Measurements from ENCODE around the gene ACOXL. TPM values are rescaled to one million over a fixed set of nuclear protein-coding genes. Genes with fewer than 3 reads are reported as not detected.

Gene ACOXL
- total RNA-seq, 5 donors from 2014 or later (not counting 1 experiment from before 2014, with no cell fraction given) = 0.10 TPM; not detected in 4

- peaks cover 4 to 8% (median 4%) of the 10 kb centered on the region in 3 donors for H3K4me1 Mint-ChIP-seq
- 100% methylated on average over 3 of the region's 8 CpGs for WGBS (ENCODE audit: insufficient coverage)
- peaks cover 8 to 13% of the 10 kb centered on the region in 2 experiments for H3K4me1 ChIP-seq (ENCODE audit: control insufficient read depth in 1 of 2, extremely low read depth in 1 of 2, insufficient read depth in 2 of 2, low read length in 2 of 2)
- H3K27me3 Mint-ChIP-seq = peaks cover 1 to 8% of the 10 kb centered on the region in 2 donors
- H3K4me3 ChIP-seq (ENCODE audit: control insufficient read depth in 1 of 2, extremely low read depth in 1 of 2, low read length in 1 of 2) = no peak overlapping the region
- no peak overlapping the region for H3K27ac Mint-ChIP-seq
- no peak overlapping the region for H3K4me3 Mint-ChIP-seq
- no peaks in the 10 kb centered on the region for H3K9me3 ChIP-seq
- POLR2A ChIA-PET = no interaction called here
- DNase-seq (no peak), ATAC-seq (replicated peaks in 1 of 4) (no peak)
- H3K27me3 ChIP-seq (replicated peaks in 1 of 2; ENCODE audit: control insufficient read depth in 2 of 2, extremely low read depth in 1 of 2, insufficient read depth in 2 of 2, low read length in 1 of 2) = no peaks in the 10 kb centered on the region
- H3K36me3 ChIP-seq (ENCODE audit: control insufficient read depth in 2 of 2, extremely low read depth in 1 of 2, insufficient read depth in 1 of 2, low read length in 1 of 2) = no peaks in the 10 kb centered on the region
- CTCF ChIA-PET = no interaction called here
- no peaks in the 10 kb centered on the region for H3K9me3 Mint-ChIP-seq
- no peaks in the 10 kb centered on the region for H3K36me3 Mint-ChIP-seq
- no peak overlapping the region for H3K27ac ChIP-seq (ENCODE audit: low read length)
Observed at GRCh38 chr2:110836671-110837070, 104.3 kb downstream of the ACOXL start.

DNA sequence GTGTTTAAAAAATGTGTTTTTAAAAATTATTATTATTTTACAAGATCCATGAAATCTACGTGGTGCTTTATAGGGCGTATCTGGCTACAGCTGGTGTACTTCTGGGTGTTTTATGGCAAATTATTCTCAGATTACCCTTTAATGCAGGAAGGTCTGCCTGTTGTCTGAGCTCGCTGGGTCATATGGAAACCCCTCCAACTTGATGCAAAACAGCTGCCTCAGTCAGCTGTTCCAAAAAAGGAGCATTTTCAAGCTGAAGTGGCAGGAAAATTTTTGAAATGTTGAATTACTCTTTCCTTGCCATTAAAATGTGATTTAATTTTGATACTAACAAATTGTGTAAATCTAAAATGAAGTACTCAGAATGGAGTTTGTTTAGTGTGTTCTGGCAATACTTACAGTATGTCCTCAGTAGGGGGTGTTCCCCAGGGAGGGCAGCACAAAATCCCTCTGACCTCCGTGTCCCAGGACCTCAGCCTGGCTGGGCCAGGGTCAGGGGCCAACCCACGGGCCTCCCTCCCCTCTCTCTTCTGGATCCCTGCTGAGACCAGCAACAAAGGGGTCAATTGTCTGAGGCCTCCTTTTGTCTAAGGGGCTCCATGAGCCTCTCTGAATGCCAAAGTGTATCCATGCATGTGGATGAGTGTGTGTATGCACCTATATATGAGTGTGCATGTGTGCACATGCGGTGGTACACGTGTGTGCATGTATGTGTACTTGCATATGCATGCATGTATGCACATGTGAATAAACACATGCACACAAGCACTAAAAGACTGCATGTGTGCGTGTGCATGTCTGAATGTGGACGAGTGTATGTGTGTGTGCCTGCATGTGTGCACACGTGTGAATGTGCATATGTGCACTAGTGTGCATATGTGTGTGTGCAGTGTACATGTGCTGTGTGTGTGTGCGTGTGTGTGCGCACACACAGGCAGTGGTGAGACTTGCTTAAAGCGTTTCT lies 105.4 kb downstream of the ACOXL start:
- no peaks in the 10 kb centered on the region for H3K36me3 Mint-ChIP-seq
- POLR2A ChIA-PET = no interaction called here
- Histone ChIP-seq H3K36me3 (ENCODE audit: control insufficient read depth in 2 of 2, extremely low read depth in 1 of 2, insufficient read depth in 1 of 2, low read length in 1 of 2) (no peaks in the 10 kb centered on the region), H3K27ac (ENCODE audit: low read length) (no peak overlapping the region), H3K4me1 (ENCODE audit: control insufficient read depth in 1 of 2, extremely low read depth in 1 of 2, insufficient read depth in 2 of 2, low read length in 2 of 2) (peaks cover 8 to 13% of the 10 kb centered on the region in 2 experiments), H3K4me3 (ENCODE audit: control insufficient read depth in 1 of 2, extremely low read depth in 1 of 2, low read length in 1 of 2) (no peak overlapping the region), H3K9me3 (no peaks in the 10 kb centered on the region), H3K27me3 (replicated peaks in 1 of 2; ENCODE audit: control insufficient read depth in 2 of 2, extremely low read depth in 1 of 2, insufficient read depth in 2 of 2, low read length in 1 of 2) (no peaks in the 10 kb centered on the region)
- H3K9me3 Mint-ChIP-seq = no peaks in the 10 kb centered on the region
- DNase-seq (no peak), ATAC-seq (replicated peaks in 1 of 4) (no peak)
- peaks cover 1 to 8% of the 10 kb centered on the region in 2 donors for H3K27me3 Mint-ChIP-seq
- H3K4me1 Mint-ChIP-seq = peaks cover 4 to 8% (median 4%) of the 10 kb centered on the region in 3 donors
- WGBS (ENCODE audit: insufficient coverage) = 89% methylated on average over 10 of the region's 13 CpGs
- no peak overlapping the region for H3K27ac Mint-ChIP-seq
- CTCF ChIA-PET = no interaction called here
- H3K4me3 Mint-ChIP-seq = no peak overlapping the region

- Histone ChIP-seq H3K36me3 (ENCODE audit: control insufficient read depth in 2 of 2, extremely low read depth in 1 of 2, insufficient read depth in 1 of 2, low read length in 1 of 2) (no peaks in the 10 kb centered on the region), H3K9me3 (no peaks in the 10 kb centered on the region), H3K4me3 (ENCODE audit: control insufficient read depth in 1 of 2, extremely low read depth in 1 of 2, low read length in 1 of 2) (no peak overlapping the region), H3K27ac (ENCODE audit: low read length) (no peak overlapping the region), H3K4me1 (ENCODE audit: control insufficient read depth in 1 of 2, extremely low read depth in 1 of 2, insufficient read depth in 2 of 2, low read length in 2 of 2) (peaks cover 12 to 16% of the 10 kb centered on the region in 2 experiments), H3K27me3 (replicated peaks in 1 of 2; ENCODE audit: control insufficient read depth in 2 of 2, extremely low read depth in 1 of 2, insufficient read depth in 2 of 2, low read length in 1 of 2) (no peaks in the 10 kb centered on the region)
- CTCF ChIA-PET = no interaction called here
- peaks cover 7 to 16% (median 13%) of the 10 kb centered on the region in 3 donors for H3K4me1 Mint-ChIP-seq
- H3K27ac Mint-ChIP-seq = no peak overlapping the region
- no peak overlapping the region for H3K4me3 Mint-ChIP-seq
- ATAC-seq (replicated peaks in 1 of 4) (no peak), DNase-seq (no peak)
- peaks cover 0 to 8% of the 10 kb centered on the region in 2 donors for H3K27me3 Mint-ChIP-seq
- no peaks in the 10 kb centered on the region for H3K9me3 Mint-ChIP-seq
- POLR2A ChIA-PET = no interaction called here
- no peaks in the 10 kb centered on the region for H3K36me3 Mint-ChIP-seq
- 68% methylated on average over 3 of the region's 5 CpGs for WGBS (ENCODE audit: insufficient coverage)
Observed at GRCh38 chr2:110838657-110839384, 106.4 kb downstream of the ACOXL start.

- Histone ChIP-seq H3K27ac (ENCODE audit: low read length) (no peak overlapping the region), H3K36me3 (ENCODE audit: control insufficient read depth in 2 of 2, extremely low read depth in 1 of 2, insufficient read depth in 1 of 2, low read length in 1 of 2) (no peaks in the 10 kb centered on the region), H3K4me1 (ENCODE audit: control insufficient read depth in 1 of 2, extremely low read depth in 1 of 2, insufficient read depth in 2 of 2, low read length in 2 of 2) (peaks cover 12 to 19% of the 10 kb centered on the region in 2 experiments), H3K4me3 (ENCODE audit: control insufficient read depth in 1 of 2, extremely low read depth in 1 of 2, low read length in 1 of 2) (no peak overlapping the region), H3K9me3 (no peaks in the 10 kb centered on the region), H3K27me3 (replicated peaks in 1 of 2; ENCODE audit: control insufficient read depth in 2 of 2, extremely low read depth in 1 of 2, insufficient read depth in 2 of 2, low read length in 1 of 2) (no peaks in the 10 kb centered on the region)
- Mint-ChIP-seq H3K27me3 (peaks cover 0 to 4% of the 10 kb centered on the region in 2 donors), H3K4me3 (no peak overlapping the region), H3K9me3 (no peaks in the 10 kb centered on the region), H3K36me3 (no peaks in the 10 kb centered on the region), H3K27ac (no peak overlapping the region), H3K4me1 (peaks cover 12 to 23% (median 17%) of the 10 kb centered on the region in 3 donors)
- CTCF ChIA-PET = no interaction called here
- ATAC-seq (replicated peaks in 1 of 4) (no peak), DNase-seq (no peak)
- POLR2A ChIA-PET = no interaction called here
- 54% methylated on average over 2 of the region's 2 CpGs for WGBS (ENCODE audit: insufficient coverage)
Observed at GRCh38 chr2:110840508-110840907, 108.1 kb downstream of the ACOXL start.

DNA sequence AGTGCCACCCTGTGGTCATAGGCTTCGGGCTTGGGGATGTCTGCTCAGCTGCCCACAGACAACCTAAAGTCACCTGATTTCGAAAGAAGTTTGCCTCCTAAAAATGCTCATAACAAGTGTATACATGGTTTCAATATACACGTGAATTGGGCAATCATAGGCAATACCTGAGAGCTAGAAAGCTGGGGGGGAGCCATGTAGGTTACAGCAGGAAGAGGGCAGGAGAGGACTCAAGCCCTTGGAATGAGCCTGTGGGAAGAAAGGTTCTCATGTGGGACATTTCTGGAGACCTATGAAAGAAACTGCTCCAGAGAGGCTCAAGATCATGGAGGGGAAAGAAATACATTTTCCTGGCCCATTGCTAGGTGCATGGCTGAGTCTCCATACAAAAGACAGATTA lies 109.7 kb downstream of the ACOXL start:
- Histone ChIP-seq H3K27me3 (replicated peaks in 1 of 2; ENCODE audit: control insufficient read depth in 2 of 2, extremely low read depth in 1 of 2, insufficient read depth in 2 of 2, low read length in 1 of 2) (no peaks in the 10 kb centered on the region), H3K4me3 (ENCODE audit: control insufficient read depth in 1 of 2, extremely low read depth in 1 of 2, low read length in 1 of 2) (no peak overlapping the region), H3K4me1 (ENCODE audit: control insufficient read depth in 1 of 2, extremely low read depth in 1 of 2, insufficient read depth in 2 of 2, low read length in 2 of 2) (peaks cover 18 to 32% of the 10 kb centered on the region in 2 experiments), H3K27ac (ENCODE audit: low read length) (no peak overlapping the region), H3K36me3 (ENCODE audit: control insufficient read depth in 2 of 2, extremely low read depth in 1 of 2, insufficient read depth in 1 of 2, low read length in 1 of 2) (no peaks in the 10 kb centered on the region), H3K9me3 (no peaks in the 10 kb centered on the region)
- Mint-ChIP-seq H3K27ac (no peak overlapping the region), H3K4me1 (peaks cover 27 to 36% (median 33%) of the 10 kb centered on the region in 3 donors), H3K36me3 (no peaks in the 10 kb centered on the region), H3K9me3 (no peaks in the 10 kb centered on the region), H3K27me3 (peaks cover 0 to 4% of the 10 kb centered on the region in 2 donors), H3K4me3 (no peak overlapping the region)
- ATAC-seq (replicated peaks in 1 of 4) (no peak), DNase-seq (no peak)
- CTCF ChIA-PET = no interaction called here
- POLR2A ChIA-PET = no interaction called here
- WGBS (ENCODE audit: insufficient coverage) = 83% methylated on average over 2 of the region's 3 CpGs

DNA sequence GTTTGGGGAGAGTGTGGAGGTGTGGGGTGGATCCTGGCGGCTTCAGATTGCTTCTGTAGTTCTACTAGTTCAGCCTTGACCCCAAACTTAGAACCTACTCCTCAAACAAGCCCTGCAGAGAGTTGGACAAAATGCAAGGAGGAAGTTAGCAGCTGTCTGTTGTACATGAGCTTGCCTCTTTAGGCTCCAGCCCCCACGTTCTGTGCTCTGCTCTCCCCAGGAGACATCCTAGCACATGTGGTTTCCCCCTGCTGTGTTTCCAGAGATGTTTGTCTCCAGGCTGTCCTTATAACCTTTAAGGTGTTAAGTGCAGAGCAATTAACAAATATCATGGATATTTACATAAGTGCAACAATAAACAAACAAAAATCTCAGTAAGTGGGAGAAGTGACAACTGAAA lies 111.1 kb downstream of the ACOXL start:
- no peaks in the 10 kb centered on the region for H3K27me3 Mint-ChIP-seq
- no peaks in the 10 kb centered on the region for H3K9me3 ChIP-seq
- no peak overlapping the region for H3K4me3 Mint-ChIP-seq
- H3K27me3 ChIP-seq (replicated peaks in 1 of 2; ENCODE audit: control insufficient read depth in 2 of 2, extremely low read depth in 1 of 2, insufficient read depth in 2 of 2, low read length in 1 of 2) = no peaks in the 10 kb centered on the region
- POLR2A ChIA-PET = no interaction called here
- CTCF ChIA-PET = no interaction called here
- H3K4me1 Mint-ChIP-seq = peaks cover 35 to 46% (median 36%) of the 10 kb centered on the region in 3 donors
- no peaks in the 10 kb centered on the region for H3K36me3 Mint-ChIP-seq
- H3K36me3 ChIP-seq (ENCODE audit: control insufficient read depth in 2 of 2, extremely low read depth in 1 of 2, insufficient read depth in 1 of 2, low read length in 1 of 2) = no peaks in the 10 kb centered on the region
- no peak for ATAC-seq (replicated peaks in 1 of 4)
- H3K27ac Mint-ChIP-seq = no peak overlapping the region
- H3K4me1 ChIP-seq (ENCODE audit: control insufficient read depth in 1 of 2, extremely low read depth in 1 of 2, insufficient read depth in 2 of 2, low read length in 2 of 2) = peaks cover 32 to 42% of the 10 kb centered on the region in 2 experiments
- 33% methylated on average over 1 of the region's 2 CpGs for WGBS (ENCODE audit: insufficient coverage)
- H3K4me3 ChIP-seq (ENCODE audit: control insufficient read depth in 1 of 2, extremely low read depth in 1 of 2, low read length in 1 of 2) = no peak overlapping the region
- no peaks in the 10 kb centered on the region for H3K9me3 Mint-ChIP-seq
- no peak overlapping the region for H3K27ac ChIP-seq (ENCODE audit: low read length)
- no peak for DNase-seq
